Karpas-422 (cell line): ENCODE results near the gene TAGLN. TPM values are rescaled to one million over a fixed set of nuclear protein-coding genes. Genes with fewer than 3 reads are reported as not detected.

Experiments used
- DNase-seq: peaks from one replicate; pipeline ENCODE4 v3.0.0-alpha.2; 2015
- H2AFZ ChIP-seq: fragments of 200-600 bp; sonication (generic); 2 replicates; pipeline ENCODE4 v1.6.1; 2014; ENCODE audit warnings: antibody characterized with exemption, low read length, mixed read lengths
- H3K27ac ChIP-seq: fragments of 200-600 bp; sonication (generic); 2 replicates; pipeline ENCODE4 v1.5.1; 2014; ENCODE audit warnings: mild to moderate bottlenecking, low read length, moderate library complexity
- H3K27me3 ChIP-seq: fragments of 200-600 bp; sonication (generic); 2 replicates; pipeline ENCODE4 v1.6.1; 2014; ENCODE audit warnings: low read length, mixed read lengths
- H3K36me3 ChIP-seq: fragments of 200-600 bp; sonication (generic); 2 replicates; pipeline ENCODE4 v1.6.1; 2014; ENCODE audit warnings: low read length, mixed read lengths; ENCODE audit not compliant: insufficient read depth
- H3K4me1 ChIP-seq: fragments of 200-600 bp; sonication (generic); 2 replicates; pipeline ENCODE4 v1.6.1; 2014; ENCODE audit warnings: mild to moderate bottlenecking, low read length, mixed read lengths
- H3K4me2 ChIP-seq: fragments of 200-600 bp; sonication (generic); 2 replicates; pipeline ENCODE4 v1.6.1; 2014; ENCODE audit warnings: low read length, low read depth, mild to moderate bottlenecking; ENCODE audit not compliant: poor library complexity, severe bottlenecking
- H3K4me3 ChIP-seq: fragments of 200-600 bp; sonication (generic); 2 replicates; pipeline ENCODE4 v1.5.1; 2014; ENCODE audit warnings: mild to moderate bottlenecking, antibody characterized with exemption, low read length, mixed read lengths
- H3K79me2 ChIP-seq: fragments of 200-600 bp; sonication (generic); 2 replicates; pipeline ENCODE4 v1.6.1; 2014; ENCODE audit warnings: mild to moderate bottlenecking, low read length, mixed read lengths
- H3K9ac ChIP-seq: fragments of 200-600 bp; sonication (generic); 2 replicates; pipeline ENCODE4 v1.6.0; 2014; ENCODE audit warnings: low read length
- H3K9me2 ChIP-seq: fragments of 200-600 bp; sonication (generic), shearing (Covaris generic); replicated peaks from 2 replicates; pipeline ENCODE4 v1.6.0; 2014; ENCODE audit warnings: mild to moderate bottlenecking, low read length, moderate library complexity; ENCODE audit not compliant: insufficient read depth
- H3K9me3 ChIP-seq: fragments of 300-700, 200-600 bp; sonication (generic); 2 replicates; pipeline ENCODE4 v1.6.1; 2014; ENCODE audit warnings: low read length, mixed read lengths
- H4K20me1 ChIP-seq: fragments of 200-600 bp; sonication (generic); 2 replicates; pipeline ENCODE4 v1.6.1; 2014; ENCODE audit warnings: mild to moderate bottlenecking, antibody characterized with exemption, low read length, low read depth; ENCODE audit not compliant: insufficient read depth
- total RNA-seq: library from RNA; depleted of rRNA; stranded (reverse); fragments of >200 nt; shearing (Covaris generic); gene quantifications from 2 replicates; pipeline ENCODE4 v1.2.3, GENCODE V29; 2014; ENCODE audit warnings: low replicate concordance

TAGLN gene
- total RNA-seq, 1 experiment from 2014 or later: 3.3 TPM

DNA sequence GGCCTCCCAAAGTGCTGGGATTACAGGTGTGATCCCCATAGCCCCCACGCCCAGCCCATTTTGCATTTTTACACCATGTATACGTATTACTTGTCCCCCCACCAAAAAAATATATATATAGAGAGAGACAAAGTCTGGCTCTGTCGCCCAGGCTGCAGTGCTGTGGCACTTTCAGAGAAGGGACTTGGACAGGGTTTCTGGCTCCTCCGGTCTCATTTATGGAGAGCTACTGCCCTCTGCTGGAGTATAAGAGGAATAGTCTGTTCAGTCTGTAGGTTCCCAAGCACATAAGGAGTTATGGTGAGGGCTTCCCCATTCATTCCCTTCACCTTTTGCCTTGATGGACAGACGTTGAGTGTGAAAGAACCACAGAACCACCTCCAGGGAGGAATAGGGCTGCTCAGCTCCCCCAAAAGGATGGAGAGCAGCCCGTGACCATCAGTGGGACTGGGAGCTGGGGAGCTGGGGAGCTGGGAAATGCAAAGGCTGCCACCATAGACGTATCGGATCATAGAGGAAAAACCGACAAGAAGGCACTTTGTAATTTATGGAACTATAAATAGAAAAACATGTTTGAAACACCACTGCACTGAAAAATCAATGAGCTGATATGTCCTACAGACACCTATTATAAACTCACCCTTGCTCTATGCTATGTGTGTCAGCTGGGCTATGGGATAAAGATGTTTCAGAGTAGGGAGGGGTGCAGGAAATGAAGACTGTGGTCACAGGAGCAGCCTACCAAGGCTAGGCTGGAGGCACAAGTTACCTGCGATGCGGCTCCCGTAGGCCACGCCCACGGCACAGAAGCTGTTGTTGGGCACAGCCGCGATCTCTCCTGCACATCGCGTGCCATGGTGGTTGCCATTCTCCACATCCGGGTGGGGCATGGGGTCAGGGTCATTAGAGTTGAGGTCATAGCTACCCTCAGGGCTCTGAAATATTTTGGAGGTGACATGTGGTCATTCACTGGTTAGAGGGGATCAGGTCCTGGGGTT lies 27.5 kb downstream of the TAGLN start:
- peaks cover 16% of the 10 kb centered on the region for H3K4me1 ChIP-seq

DNA sequence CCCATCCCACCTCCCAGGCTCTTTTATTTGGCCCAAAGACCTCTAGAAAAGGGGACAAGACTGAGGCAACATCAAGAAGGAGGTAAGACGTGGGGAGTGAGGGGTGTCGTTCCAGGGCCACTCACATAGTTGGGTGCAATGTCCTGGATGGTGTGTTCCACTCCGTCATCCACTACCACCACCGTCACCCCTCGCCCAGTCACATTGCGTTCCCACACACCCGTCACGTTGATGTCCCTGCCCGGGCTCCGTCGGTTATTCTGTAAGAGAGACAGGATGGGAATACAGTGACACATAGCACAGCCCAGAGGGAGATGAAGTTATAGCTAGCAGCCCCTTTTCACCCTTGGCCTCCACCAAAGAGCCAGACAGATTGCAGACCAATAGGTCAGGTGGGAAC lies 28.9 kb downstream of the TAGLN start:
- Histone ChIP-seq H3K27me3 (no peaks in the 10 kb centered on the region), H3K9ac (no peak overlapping the region), H3K4me3 (no peak overlapping the region), H2AFZ (no peak overlapping the region), H3K79me2 (peaks cover 27% of the 10 kb centered on the region), H3K9me2 (no peaks in the 10 kb centered on the region), H3K9me3 (no peaks in the 10 kb centered on the region), H3K27ac (no peak overlapping the region), H4K20me1 (no peaks in the 10 kb centered on the region), H3K36me3 (no peaks in the 10 kb centered on the region), H3K4me2 (no peak overlapping the region), H3K4me1 (peaks cover 17% of the 10 kb centered on the region)
- DNase-seq: no peak

More for the DNA sequence above, 27.5 kb downstream of the TAGLN start:
- Histone ChIP-seq H3K27me3 (no peaks in the 10 kb centered on the region), H3K9me3 (no peaks in the 10 kb centered on the region), H3K4me3 (no peak overlapping the region), H3K36me3 (no peaks in the 10 kb centered on the region), H4K20me1 (no peaks in the 10 kb centered on the region), H3K79me2 (peaks cover 23% of the 10 kb centered on the region), H2AFZ (no peak overlapping the region), H3K27ac (no peak overlapping the region), H3K9me2 (no peaks in the 10 kb centered on the region), H3K4me2 (no peak overlapping the region), H3K9ac (no peak overlapping the region)
- DNase-seq: peak; percentile 87

DNA sequence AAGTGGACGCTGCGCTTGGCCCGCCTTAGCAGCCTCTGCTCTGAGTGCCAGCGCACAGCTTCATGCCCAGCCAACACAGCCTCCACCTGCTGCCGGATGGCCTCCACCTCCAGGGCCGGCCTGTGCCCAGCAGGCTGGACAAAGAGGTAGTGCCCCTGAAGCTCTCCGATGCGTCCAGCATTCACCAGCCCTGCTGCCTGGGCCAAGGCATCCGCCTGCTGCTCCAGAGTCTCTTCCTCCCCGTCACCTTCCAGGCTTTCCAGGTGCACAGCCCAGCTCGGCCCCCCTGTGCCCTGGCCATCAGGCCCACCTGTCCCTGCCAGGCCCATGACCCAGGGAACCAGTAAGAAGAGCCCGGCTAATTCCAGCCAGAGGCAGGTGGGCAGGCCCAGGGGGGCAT lies 30.2 kb downstream of the TAGLN start:
- Histone ChIP-seq H3K27me3 (no peaks in the 10 kb centered on the region), H3K79me2 (peaks cover 40% of the 10 kb centered on the region), H2AFZ (no peak overlapping the region), H3K27ac (no peak overlapping the region), H3K4me3 (no peak overlapping the region), H3K9me2 (no peaks in the 10 kb centered on the region), H3K36me3 (no peaks in the 10 kb centered on the region), H3K9me3 (no peaks in the 10 kb centered on the region), H3K4me1 (peaks cover 30% of the 10 kb centered on the region), H3K9ac (peak overlapping the region; percentile 90; the same call in 1 of the 2 replicates), H3K4me2 (peak overlapping the region; percentile 89), H4K20me1 (no peaks in the 10 kb centered on the region)
- no peak for DNase-seq

DNA sequence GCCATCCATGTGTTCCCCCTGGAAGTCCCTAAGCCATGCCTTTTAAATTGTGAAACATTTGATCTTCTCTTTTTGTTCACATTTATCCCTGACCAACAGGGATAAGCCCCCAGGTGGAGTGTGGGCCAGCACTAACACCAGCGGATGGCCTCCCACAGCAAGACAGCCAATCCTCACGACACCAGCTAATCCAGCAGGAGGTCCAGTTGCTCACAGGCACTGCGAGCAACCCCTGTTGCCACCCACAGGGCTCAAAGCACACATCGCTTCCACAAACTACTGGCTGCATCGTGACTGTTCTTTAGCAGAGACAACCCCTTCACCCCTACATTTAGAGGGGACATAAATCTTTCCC lies 30.7 kb downstream of the TAGLN start:
- peak overlapping the region; percentile 90 for H3K9ac ChIP-seq
- H3K9me2 ChIP-seq: no peaks in the 10 kb centered on the region
- no peaks in the 10 kb centered on the region for H3K27me3 ChIP-seq
- DNase-seq: no peak
- H3K4me1 ChIP-seq: peaks cover 33% of the 10 kb centered on the region
- H3K27ac ChIP-seq: peak overlapping the region; percentile 85
- peak overlapping the region; percentile 88 for H3K4me3 ChIP-seq
- H3K4me2 ChIP-seq: peak overlapping the region; percentile 89
- H4K20me1 ChIP-seq: no peaks in the 10 kb centered on the region
- no peaks in the 10 kb centered on the region for H3K36me3 ChIP-seq
- H3K79me2 ChIP-seq: peaks cover 41% of the 10 kb centered on the region
- H3K9me3 ChIP-seq: no peaks in the 10 kb centered on the region
- H2AFZ ChIP-seq: no peak overlapping the region

DNA sequence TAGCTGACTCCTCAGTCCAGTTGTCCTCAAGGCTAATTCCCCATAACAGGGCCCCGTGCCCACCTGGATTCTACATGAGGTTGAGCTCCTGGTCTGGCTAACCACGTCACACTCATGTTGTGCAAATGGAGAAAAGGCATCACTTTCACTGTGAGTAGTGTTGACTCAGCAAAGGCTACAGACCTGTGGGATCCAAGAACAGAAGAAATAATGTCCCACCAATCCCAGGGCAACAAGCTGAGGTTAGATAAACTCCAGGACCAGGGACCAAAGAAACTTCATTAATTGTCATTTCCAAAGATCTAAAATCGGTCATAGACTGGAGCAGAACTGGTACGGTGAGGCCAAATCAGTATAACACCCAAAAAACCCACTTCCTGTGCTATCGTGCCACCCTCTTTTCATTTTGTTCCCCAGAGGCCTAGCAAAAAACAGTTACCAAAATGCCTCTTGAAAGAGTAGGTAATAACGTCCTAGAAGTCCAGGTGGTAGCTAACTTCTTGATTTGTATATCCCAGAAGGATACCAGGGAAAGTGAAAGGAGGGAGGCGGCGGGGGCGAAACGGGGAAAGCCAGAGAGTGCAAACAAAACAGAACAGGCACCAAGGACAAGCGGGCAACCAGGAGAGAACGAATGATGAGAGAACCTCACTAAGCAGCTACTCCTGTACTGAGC lies 31.3 kb downstream of the TAGLN start:
- Histone ChIP-seq H3K27me3 (no peaks in the 10 kb centered on the region), H3K27ac (peak overlapping the region; percentile 85), H3K4me3 (peak overlapping the region; percentile 88), H2AFZ (no peak overlapping the region), H3K4me1 (peaks cover 33% of the 10 kb centered on the region), H4K20me1 (no peaks in the 10 kb centered on the region), H3K9ac (peak overlapping the region; percentile 90), H3K9me3 (no peaks in the 10 kb centered on the region), H3K79me2 (peaks cover 41% of the 10 kb centered on the region), H3K36me3 (no peaks in the 10 kb centered on the region), H3K9me2 (no peaks in the 10 kb centered on the region), H3K4me2 (peak overlapping the region; percentile 89)
- DNase-seq: peak; percentile 62

DNA sequence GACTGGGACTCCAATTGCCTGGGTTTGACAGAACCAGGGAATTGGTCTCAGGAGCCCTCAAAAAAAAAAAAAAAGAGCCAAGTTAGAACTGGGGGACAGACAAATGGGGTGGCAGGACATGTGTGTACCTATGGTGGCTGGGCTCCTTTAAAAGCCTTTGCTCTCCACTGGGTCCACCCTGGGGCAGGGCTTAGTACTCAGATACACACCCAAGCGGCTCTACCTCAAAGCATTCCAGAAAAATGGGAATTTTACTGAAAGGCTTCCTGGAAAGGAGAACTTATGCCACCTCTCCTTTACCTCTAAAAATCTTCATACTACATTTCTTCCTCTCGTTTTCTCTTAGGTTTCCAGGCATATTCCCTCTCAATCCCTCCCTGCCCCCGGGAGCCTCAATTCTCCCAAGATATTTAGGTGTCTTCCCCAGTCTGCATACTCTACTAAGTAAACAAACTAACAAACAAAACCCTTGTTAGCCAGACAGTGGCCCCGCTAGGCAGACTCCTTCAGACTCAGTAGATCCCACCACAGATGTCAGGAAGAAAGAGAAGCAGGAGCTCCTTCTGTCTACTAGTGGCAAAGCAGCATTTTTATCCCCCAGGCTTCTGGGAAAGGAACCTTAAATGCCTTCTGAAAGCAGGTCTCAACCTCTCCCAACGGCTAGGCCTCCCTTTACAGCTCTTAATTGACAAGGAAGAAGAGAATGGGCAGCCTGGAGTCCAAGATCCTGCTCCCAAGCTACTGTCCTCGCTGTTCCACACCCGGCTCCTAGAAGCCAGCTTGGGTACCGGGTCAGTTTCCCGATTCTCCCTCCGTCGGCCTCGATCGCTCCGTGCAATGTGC lies 32.0 kb downstream of the TAGLN start:
- Histone ChIP-seq H3K4me1 (peaks cover 33% of the 10 kb centered on the region), H3K4me3 (peak overlapping the region; percentile 88), H3K4me2 (peak overlapping the region; percentile 89), H3K27me3 (no peaks in the 10 kb centered on the region), H3K79me2 (peaks cover 41% of the 10 kb centered on the region), H3K36me3 (no peaks in the 10 kb centered on the region), H3K9me2 (no peaks in the 10 kb centered on the region), H2AFZ (no peak overlapping the region), H3K9me3 (no peaks in the 10 kb centered on the region), H4K20me1 (no peaks in the 10 kb centered on the region), H3K27ac (peak overlapping the region; percentile 85), H3K9ac (peak overlapping the region; percentile 90)
- DNase-seq: peak; percentile 44

DNA sequence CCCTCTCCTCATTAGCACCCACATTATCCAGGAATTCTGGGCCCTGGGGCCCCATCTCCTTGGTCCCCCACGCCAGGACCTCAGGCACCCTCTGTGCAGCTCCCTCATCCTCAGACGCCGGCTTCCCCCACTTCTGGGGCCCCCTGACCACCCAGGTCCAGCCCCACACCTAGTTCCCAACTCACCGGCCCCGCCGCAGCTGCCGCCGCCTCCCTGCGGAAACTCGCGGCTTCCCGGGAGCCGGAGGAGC lies 32.6 kb downstream of the TAGLN start, which contains the start of gene PCSK7:
Gene PCSK7, minus strand, starts transcription at position 232 of the 250 bp plus-strand sequence. CDS start 2,229 bp downstream, outside the sequence.
- Histone ChIP-seq H3K79me2 (peaks cover 41% of the 10 kb centered on the region), H3K9me3 (no peaks in the 10 kb centered on the region), H3K4me3 (peak within 1 kb of the TSS; percentile 88), H2AFZ (peak within 1 kb of the TSS; percentile 94), H3K4me1 (peaks cover 33% of the 10 kb centered on the region), H3K4me2 (peak within 1 kb of the TSS; percentile 89), H3K27me3 (no peaks in the 10 kb centered on the region), H3K27ac (peak within 1 kb of the TSS; percentile 85), H3K9me2 (no peaks in the 10 kb centered on the region), H4K20me1 (no peaks in the 10 kb centered on the region), H3K36me3 (no peaks in the 10 kb centered on the region), H3K9ac (peak within 1 kb of the TSS; percentile 90)
- DNase-seq: no peak
